Measurements from ENCODE around the gene FBXW8. TPM values are rescaled to one million over a fixed set of nuclear protein-coding genes. Genes with fewer than 3 reads are reported as not detected.

The FBXW8 gene
- total RNA-seq, 1 experiment from 2014 or later: 15.6 TPM

- no peak for TF ChIP-seq ATF6 (CRISPR knock-in tag; IDR thresholded peaks at IDR 0.05)
- TF ChIP-seq CREB1 (CRISPR knock-in tag; IDR thresholded peaks at IDR 0.05): no peak
- no peak for TF ChIP-seq FOXP4 (CRISPR knock-in tag; IDR thresholded peaks at IDR 0.05)
- TF ChIP-seq TP53 (CRISPR knock-in tag; IDR thresholded peaks at IDR 0.05): no peak
- TF ChIP-seq ZNF425 (CRISPR knock-in tag; conservative IDR thresholded peaks at IDR 0.05): no peak
- TF ChIP-seq ATF1 (CRISPR knock-in tag; IDR thresholded peaks at IDR 0.05): no peak
- no peak for TF ChIP-seq GABPB1 (CRISPR knock-in tag; IDR thresholded peaks at IDR 0.05)
- TF ChIP-seq EMX1 (CRISPR knock-in tag; IDR thresholded peaks at IDR 0.05): no peak
- no peak for TF ChIP-seq E2F1 (CRISPR knock-in tag; IDR thresholded peaks at IDR 0.05)
- TF ChIP-seq NR2C2 (CRISPR knock-in tag; IDR thresholded peaks at IDR 0.05): no peak
- TF ChIP-seq ESRRA (CRISPR knock-in tag; IDR thresholded peaks at IDR 0.05; ENCODE audit: borderline replicate concordance): no peak; the same call in 1 of the 2 replicates
- no peak for TF ChIP-seq ERG (CRISPR knock-in tag; IDR thresholded peaks at IDR 0.05)
- TF ChIP-seq SOX15 (CRISPR knock-in tag; IDR thresholded peaks at IDR 0.05): no peak
Observed at GRCh38 chr12:117046861-117047530, 136.2 kb downstream of the FBXW8 start (continued).

- CTCF ChIA-PET: interaction anchor here (0.8 to 1.4 kb wide), 3 partner anchors 10 to 72 kb away, joined by 3 to 4 read pairs (median 3); no protein-coding TSS in a partner anchor
- Mint-ChIP-seq H3K27ac (peak overlapping the region; percentile 95), H3K36me3 (no peaks in the 10 kb centered on the region), H3K27me3 (ENCODE audit: low read depth) (no peaks in the 10 kb centered on the region), H3K4me1 (peaks cover 55% of the 10 kb centered on the region), H3K4me3 (no peak overlapping the region), H3K9me3 (no peaks in the 10 kb centered on the region)
- DNase-seq (ENCODE audit: low spot score) (no peak), ATAC-seq (no peak)
- POLR2A ChIA-PET: no interaction called here
- no peak for TF ChIP-seq ZNF263 (CRISPR knock-in tag; IDR thresholded peaks at IDR 0.05; ENCODE audit: low read depth)
- TF ChIP-seq TP53 (CRISPR knock-in tag; IDR thresholded peaks at IDR 0.05): no peak
- TF ChIP-seq GRHL2 (CRISPR knock-in tag; IDR thresholded peaks at IDR 0.05; ENCODE audit: insufficient replicate concordance, severe bottlenecking): no peak
- TF ChIP-seq TEAD4 (CRISPR knock-in tag; IDR thresholded peaks at IDR 0.05): no peak
- TF ChIP-seq TEAD1 (CRISPR knock-in tag; IDR thresholded peaks at IDR 0.05): no peak
- no peak for TF ChIP-seq SOX15 (CRISPR knock-in tag; IDR thresholded peaks at IDR 0.05)
- TF ChIP-seq ERG (CRISPR knock-in tag; IDR thresholded peaks at IDR 0.05): no peak
- TF ChIP-seq JUN (CRISPR knock-in tag; IDR thresholded peaks at IDR 0.05): no peak
- no peak for TF ChIP-seq HMGXB4 (CRISPR knock-in tag; IDR thresholded peaks at IDR 0.05)
- no peak for TF ChIP-seq ZNF671 (CRISPR knock-in tag; IDR thresholded peaks at IDR 0.05)
- no peak for TF ChIP-seq OVOL2 (CRISPR knock-in tag; IDR thresholded peaks at IDR 0.05; ENCODE audit: borderline replicate concordance)
- peak; percentile 68; the same call in 1 of the 2 replicates for TF ChIP-seq FOXK1 (CRISPR knock-in tag; IDR thresholded peaks at IDR 0.05)
Observed at GRCh38 chr12:117047810-117048584, 137.2 kb downstream of the FBXW8 start.

Data from WTC11 (cell line).